NCI-H2107 (cell line): ENCODE data around the gene MAP3K10.

Source experiments
- DNase-seq: peaks from one replicate; lab custom pipeline; 2025; lab: John Stamatoyannopoulos, UW

Gene MAP3K10

GRCh38 chr19:40249781-40250180, 58.6 kb downstream of the MAP3K10 start:
- no peak for DNase-seq

GRCh38 chr19:40251244-40251643, 60.0 kb downstream of the MAP3K10 start:
- DNase-seq, result no peak

- no peak for DNase-seq
These were observed 60.8 kb downstream of the MAP3K10 start for GRCh38 chr19:40251991-40252390.

GRCh38 chr19:40252395-40252794, 61.2 kb downstream of the MAP3K10 start:
- DNase-seq, result no peak

GRCh38 chr19:40253611-40254092, 62.4 kb downstream of the MAP3K10 start:
- DNase-seq, result no peak

GRCh38 chr19:40254714-40255418, 63.6 kb downstream of the MAP3K10 start:
- DNase-seq, result no peak

GRCh38 chr19:40255619-40256166, 64.5 kb downstream of the MAP3K10 start:
- DNase-seq, result no peak

GRCh38 chr19:40256512-40256911, 65.3 kb downstream of the MAP3K10 start:
- no peak for DNase-seq

GRCh38 chr19:40257096-40257517, 65.9 kb downstream of the MAP3K10 start:
- no peak for DNase-seq

GRCh38 chr19:40261631-40262030, 70.4 kb downstream of the MAP3K10 start:
- DNase-seq, result no peak

GRCh38 chr19:40262422-40262821, 71.2 kb downstream of the MAP3K10 start:
- no peak for DNase-seq

- no peak for DNase-seq
These were observed 72.5 kb downstream of the MAP3K10 start for GRCh38 chr19:40263440-40264313.

- no peak for DNase-seq
These were observed 73.3 kb downstream of the MAP3K10 start for GRCh38 chr19:40264314-40265054.
